ENCODE measurements around the gene CPB1.

Gene CPB1

DNA sequence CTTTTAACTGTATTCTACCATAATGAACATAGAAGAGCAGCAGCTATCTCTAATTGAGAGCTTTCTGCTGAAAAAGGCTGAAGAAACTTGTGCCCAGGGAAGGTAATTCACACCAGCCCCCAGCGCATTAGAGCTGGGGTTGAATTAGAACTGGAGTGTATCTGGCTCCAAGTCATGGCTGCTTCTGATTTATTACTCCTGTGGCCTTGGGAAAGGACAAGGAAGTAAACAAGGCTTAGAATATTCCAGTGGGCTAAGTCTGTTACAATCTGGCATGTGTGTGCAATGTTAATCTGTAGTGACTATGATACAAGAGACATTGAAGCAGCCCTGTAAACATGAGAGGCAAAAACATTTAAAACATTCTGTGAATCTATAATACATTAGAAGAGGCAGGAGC, 55.6 kb downstream of the CPB1 start:
- Histone ChIP-seq H3K36me3 (ENCODE audit: control insufficient read depth, low read length) (no peaks in the 10 kb centered on the region), H3K4me2 (ENCODE audit: low read length) (no peak overlapping the region), H4K20me1 (ENCODE audit: control insufficient read depth, insufficient read depth, low read depth, low read length) (no peaks in the 10 kb centered on the region), H3K9me2 (replicated peaks; ENCODE audit: control insufficient read depth, low read length) (no peaks in the 10 kb centered on the region), H3K4me3 (ENCODE audit: low read length) (no peak overlapping the region), H3K9me3 (ENCODE audit: control insufficient read depth, insufficient read depth, low read length) (no peaks in the 10 kb centered on the region), H3K27me3 (ENCODE audit: control insufficient read depth, low read length) (peaks cover under 1% of the 10 kb centered on the region; the same call in 1 of the 2 replicates), H3K4me1 (ENCODE audit: control insufficient read depth, low read length) (no peaks in the 10 kb centered on the region), H3K27ac (ENCODE audit: low read depth, low read length) (no peak overlapping the region), H3F3A (ENCODE audit: control insufficient read depth, insufficient read depth) (no peaks in the 10 kb centered on the region), H3K79me2 (ENCODE audit: control insufficient read depth, low read length) (no peaks in the 10 kb centered on the region)
- TF ChIP-seq, protein P1, sequence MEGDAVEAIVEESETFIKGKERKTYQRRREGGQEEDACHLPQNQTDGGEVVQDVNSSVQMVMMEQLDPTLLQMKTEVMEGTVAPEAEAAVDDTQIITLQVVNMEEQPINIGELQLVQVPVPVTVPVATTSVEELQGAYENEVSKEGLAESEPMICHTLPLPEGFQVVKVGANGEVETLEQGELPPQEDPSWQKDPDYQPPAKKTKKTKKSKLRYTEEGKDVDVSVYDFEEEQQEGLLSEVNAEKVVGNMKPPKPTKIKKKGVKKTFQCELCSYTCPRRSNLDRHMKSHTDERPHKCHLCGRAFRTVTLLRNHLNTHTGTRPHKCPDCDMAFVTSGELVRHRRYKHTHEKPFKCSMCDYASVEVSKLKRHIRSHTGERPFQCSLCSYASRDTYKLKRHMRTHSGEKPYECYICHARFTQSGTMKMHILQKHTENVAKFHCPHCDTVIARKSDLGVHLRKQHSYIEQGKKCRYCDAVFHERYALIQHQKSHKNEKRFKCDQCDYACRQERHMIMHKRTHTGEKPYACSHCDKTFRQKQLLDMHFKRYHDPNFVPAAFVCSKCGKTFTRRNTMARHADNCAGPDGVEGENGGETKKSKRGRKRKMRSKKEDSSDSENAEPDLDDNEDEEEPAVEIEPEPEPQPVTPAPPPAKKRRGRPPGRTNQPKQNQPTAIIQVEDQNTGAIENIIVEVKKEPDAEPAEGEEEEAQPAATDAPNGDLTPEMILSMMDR (IDR thresholded peaks at IDR 0.05; ENCODE audit: low read depth, low read length, poor library complexity, severe bottlenecking): no peak
- TF ChIP-seq EZH2phosphoT487 (IDR thresholded peaks at IDR 0.05; ENCODE audit: borderline replicate concordance, low read length): no peak

DNA sequence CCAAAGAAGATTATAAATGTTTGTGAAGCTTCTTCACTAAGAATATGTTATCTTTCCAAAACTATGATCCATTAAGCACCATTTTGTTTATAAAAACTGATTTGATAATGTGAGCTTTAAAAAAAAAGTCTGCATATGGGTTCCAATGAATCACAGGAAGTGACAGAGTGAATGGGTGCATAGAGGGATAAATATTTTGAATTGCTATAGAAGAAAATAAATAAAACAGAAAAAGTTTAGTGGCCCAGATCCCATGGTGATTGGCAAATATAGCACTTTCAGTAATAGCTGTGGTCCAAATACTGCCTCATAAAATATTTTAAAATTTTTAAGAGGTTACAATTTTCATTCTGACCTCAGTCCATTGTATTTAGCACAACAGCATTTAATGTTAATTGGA, 56.6 kb downstream of the CPB1 start:
- H3K4me1 ChIP-seq (ENCODE audit: control insufficient read depth, low read length): no peaks in the 10 kb centered on the region
- no peak for TF ChIP-seq EZH2phosphoT487 (IDR thresholded peaks at IDR 0.05; ENCODE audit: borderline replicate concordance, low read length)
- TF ChIP-seq, protein P1 (IDR thresholded peaks at IDR 0.05; ENCODE audit: low read depth, low read length, poor library complexity, severe bottlenecking): no peak
- no peaks in the 10 kb centered on the region for H3K9me3 ChIP-seq (ENCODE audit: control insufficient read depth, insufficient read depth, low read length)
- no peaks in the 10 kb centered on the region for H4K20me1 ChIP-seq (ENCODE audit: control insufficient read depth, insufficient read depth, low read depth, low read length)
- no peaks in the 10 kb centered on the region for H3K9me2 ChIP-seq (replicated peaks; ENCODE audit: control insufficient read depth, low read length)
- no peaks in the 10 kb centered on the region for H3K36me3 ChIP-seq (ENCODE audit: control insufficient read depth, low read length)
- no peaks in the 10 kb centered on the region for H3K79me2 ChIP-seq (ENCODE audit: control insufficient read depth, low read length)
- no peak overlapping the region for H3K27ac ChIP-seq (ENCODE audit: low read depth, low read length)
- no peak overlapping the region for H3K4me2 ChIP-seq (ENCODE audit: low read length)
- no peaks in the 10 kb centered on the region for H3F3A ChIP-seq (ENCODE audit: control insufficient read depth, insufficient read depth)
- H3K4me3 ChIP-seq (ENCODE audit: low read length): no peak overlapping the region
- no peaks in the 10 kb centered on the region; the same call in 1 of the 2 replicates for H3K27me3 ChIP-seq (ENCODE audit: control insufficient read depth, low read length)

DNA sequence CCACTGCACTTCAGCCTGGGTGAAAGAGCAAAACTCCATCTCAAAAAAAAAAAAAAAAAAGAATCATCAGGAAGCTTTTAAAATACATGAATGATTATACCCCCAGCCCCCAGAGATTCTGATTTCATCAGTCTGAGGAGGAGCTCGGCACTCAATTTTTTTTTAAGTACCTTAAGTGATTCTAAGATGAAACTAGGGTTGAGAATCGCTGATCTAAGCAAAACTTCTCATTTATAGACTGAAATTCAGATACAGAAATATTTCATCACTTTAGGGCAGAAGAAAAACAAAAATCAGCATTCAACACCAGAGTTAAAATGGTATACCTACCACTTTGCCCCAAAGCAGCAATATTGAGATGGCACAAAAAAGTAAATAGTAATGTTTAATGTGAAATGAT, 62.2 kb downstream of the CPB1 start:
- Histone ChIP-seq H3K9me3 (ENCODE audit: control insufficient read depth, insufficient read depth, low read length) (no peaks in the 10 kb centered on the region), H3K9me2 (replicated peaks; ENCODE audit: control insufficient read depth, low read length) (no peaks in the 10 kb centered on the region), H3K79me2 (ENCODE audit: control insufficient read depth, low read length) (no peaks in the 10 kb centered on the region), H3K4me2 (ENCODE audit: low read length) (no peak overlapping the region), H3K36me3 (ENCODE audit: control insufficient read depth, low read length) (no peaks in the 10 kb centered on the region), H3K4me1 (ENCODE audit: control insufficient read depth, low read length) (no peaks in the 10 kb centered on the region), H3F3A (ENCODE audit: control insufficient read depth, insufficient read depth) (no peaks in the 10 kb centered on the region), H4K20me1 (ENCODE audit: control insufficient read depth, insufficient read depth, low read depth, low read length) (no peaks in the 10 kb centered on the region), H3K27me3 (ENCODE audit: control insufficient read depth, low read length) (no peaks in the 10 kb centered on the region; the same call in 1 of the 2 replicates), H3K4me3 (ENCODE audit: low read length) (no peak overlapping the region), H3K27ac (ENCODE audit: low read depth, low read length) (no peak overlapping the region)
- no peak for TF ChIP-seq EZH2phosphoT487 (IDR thresholded peaks at IDR 0.05; ENCODE audit: borderline replicate concordance, low read length)
- TF ChIP-seq, protein P1 (IDR thresholded peaks at IDR 0.05; ENCODE audit: low read depth, low read length, poor library complexity, severe bottlenecking): no peak
